Mucosa of rectum (tissue), 2 donors: Measurements from ENCODE around the gene PDGFA.
"Not testable (repeated sequence)": the region's sequence is repeated elsewhere in the genome, so short reads cannot be mapped to it uniquely, and the experiment has no call there.

Experiments
- H3K27ac ChIP-seq, 2 donors: one replicate each; pipeline ENCODE4 v1.7.0; 2013; ENCODE audit warnings: inconsistent platforms in 2 of 2, low read depth in 2 of 2, low read length in 2 of 2
- H3K27me3 ChIP-seq, 2 donors: one replicate each; pipeline ENCODE4 v1.7.0; 2013; ENCODE audit warnings: low read length in 2 of 2; ENCODE audit not compliant: control insufficient read depth in 2 of 2, insufficient read depth in 2 of 2
- H3K36me3 ChIP-seq, 2 donors: one replicate each; pipeline ENCODE4 v1.7.0; 2013; ENCODE audit warnings: low read length in 2 of 2; ENCODE audit not compliant: control insufficient read depth in 2 of 2, insufficient read depth in 2 of 2
- H3K4me1 ChIP-seq, 2 donors: one replicate each; pipeline ENCODE4 v1.7.0; 2013; ENCODE audit warnings: low read length in 2 of 2, mild to moderate bottlenecking in 1 of 2; ENCODE audit not compliant: control insufficient read depth in 2 of 2, insufficient read depth in 2 of 2
- H3K4me3 ChIP-seq, 2 donors: one replicate each; pipeline ENCODE4 v1.7.0; 2013; ENCODE audit warnings: low read length in 2 of 2
- H3K9ac ChIP-seq, 2 donors: one replicate each; pipeline ENCODE4 v1.7.0; 2013; ENCODE audit warnings: low read length in 2 of 2, low read depth in 1 of 2, mild to moderate bottlenecking in 1 of 2
- H3K9me3 ChIP-seq, 2 donors: one replicate each; pipeline ENCODE4 v1.7.0; 2013; ENCODE audit warnings: low read length in 2 of 2; ENCODE audit not compliant: control insufficient read depth in 2 of 2
- donor health status: healthy.
- donor health status: Normal muscosa, but diverticular disease.

The PDGFA gene

DNA sequence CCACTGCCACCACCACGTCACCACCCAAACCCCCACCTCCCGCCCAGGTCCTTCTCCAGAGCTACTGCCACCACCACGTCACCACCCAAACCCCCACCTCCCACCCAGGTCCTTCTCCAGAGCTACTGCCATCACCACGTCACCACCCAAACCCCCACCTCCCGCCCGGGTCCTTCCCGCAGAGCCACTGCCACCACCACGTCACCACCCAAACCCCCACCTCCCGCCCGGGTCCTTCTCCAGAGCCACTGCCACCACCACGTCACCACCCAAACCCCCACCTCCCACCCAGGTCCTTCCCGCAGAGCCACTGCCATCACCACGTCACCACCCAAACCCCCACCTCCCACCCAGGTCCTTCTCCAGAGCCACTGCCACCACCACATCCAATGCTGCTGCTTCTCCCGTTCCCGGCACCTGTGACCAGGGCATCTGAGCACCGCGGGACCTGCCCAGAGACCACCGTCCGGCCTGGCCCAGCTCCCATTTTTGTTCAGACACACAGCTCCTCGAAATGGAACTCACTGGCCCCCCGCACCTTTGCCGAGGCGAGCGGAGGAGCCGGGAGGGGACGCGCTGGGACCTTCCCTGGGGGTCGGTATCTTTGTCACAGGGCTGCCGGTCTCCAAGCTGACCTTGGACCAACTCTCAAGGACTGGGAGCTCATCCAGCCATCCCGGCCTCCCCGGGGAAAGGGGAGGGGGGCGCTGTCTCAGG is 32.7 kb upstream of the PDGFA start:
- H3K9ac ChIP-seq, H3K9me3 ChIP-seq, H3K27me3 ChIP-seq, H3K4me3 ChIP-seq, H3K27ac ChIP-seq, H3K36me3 ChIP-seq, H3K4me1 ChIP-seq: not testable (repeated sequence)

DNA sequence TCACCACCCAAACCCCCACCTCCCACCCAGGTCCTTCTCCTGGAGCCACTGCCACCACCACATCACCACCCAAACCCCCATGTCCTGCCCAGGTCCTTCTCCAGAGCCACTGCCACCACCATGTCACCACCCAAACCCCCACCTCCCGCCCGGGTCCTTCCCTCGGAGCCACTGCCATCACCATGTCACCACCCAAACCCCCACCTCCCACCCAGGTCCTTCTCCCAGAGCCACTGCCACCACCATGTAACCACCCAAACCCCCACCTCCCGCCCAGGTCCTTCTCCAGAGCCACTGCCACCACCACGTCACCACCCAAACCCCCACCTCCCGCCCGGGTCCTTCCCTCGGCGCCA is 31.9 kb upstream of the PDGFA start:
- H3K4me3 ChIP-seq, H3K27ac ChIP-seq, H3K9ac ChIP-seq, H3K27me3 ChIP-seq, H3K4me1 ChIP-seq, H3K9me3 ChIP-seq, H3K36me3 ChIP-seq: not testable (repeated sequence)

GRCh38 chr7:550881-551614 is 31.4 kb upstream of the PDGFA start:
- H3K27me3 ChIP-seq, result no peaks in the 10 kb centered on the region
- no peak overlapping the region for H3K27ac ChIP-seq
- no peaks in the 10 kb centered on the region for H3K4me1 ChIP-seq
- no peaks in the 10 kb centered on the region for H3K9me3 ChIP-seq
- H3K36me3 ChIP-seq, result no peaks in the 10 kb centered on the region
- no peak overlapping the region for H3K9ac ChIP-seq
- H3K4me3 ChIP-seq, result no peak overlapping the region

DNA sequence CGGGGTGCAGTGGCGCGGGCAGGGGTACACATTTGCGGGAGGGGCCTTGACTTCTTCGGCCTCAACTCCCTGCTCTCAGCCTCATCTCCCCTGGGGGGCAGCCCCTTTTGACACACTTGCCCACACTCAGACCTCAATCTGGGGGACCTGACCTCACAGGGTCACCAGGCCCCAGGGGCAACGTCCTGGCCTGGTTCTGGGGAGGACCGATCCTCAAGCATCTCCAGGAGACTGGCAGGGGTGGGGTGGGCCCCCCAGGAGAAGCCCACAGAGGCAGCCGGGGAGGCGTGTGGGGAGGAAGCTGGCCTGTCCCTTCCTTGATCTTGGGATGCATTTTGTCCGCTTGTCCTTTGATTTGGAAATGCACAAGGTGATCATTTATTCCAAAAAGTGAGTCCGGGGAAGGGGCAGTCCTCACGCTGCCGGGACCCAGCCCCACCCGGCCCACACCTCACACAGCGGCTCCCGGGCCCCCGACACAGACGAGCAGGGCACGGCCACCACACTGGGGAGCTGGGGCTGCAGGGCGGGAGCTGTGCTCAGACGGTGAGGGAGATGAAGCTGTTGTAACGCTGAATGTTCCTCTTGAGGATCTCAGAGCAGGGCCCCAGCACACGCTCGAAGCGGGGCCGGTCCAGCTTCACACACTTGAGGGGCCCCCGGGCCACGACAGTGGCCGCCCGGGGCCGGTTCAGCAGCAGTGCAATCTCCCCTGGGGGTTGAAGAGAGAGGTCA is 30.4 kb upstream of the PDGFA start:
- Histone ChIP-seq H3K27ac (no peak overlapping the region), H3K4me1 (no peaks in the 10 kb centered on the region), H3K27me3 (no peaks in the 10 kb centered on the region), H3K9ac (no peak overlapping the region), H3K36me3 (no peaks in the 10 kb centered on the region), H3K4me3 (no peak overlapping the region), H3K9me3 (no peaks in the 10 kb centered on the region)

DNA sequence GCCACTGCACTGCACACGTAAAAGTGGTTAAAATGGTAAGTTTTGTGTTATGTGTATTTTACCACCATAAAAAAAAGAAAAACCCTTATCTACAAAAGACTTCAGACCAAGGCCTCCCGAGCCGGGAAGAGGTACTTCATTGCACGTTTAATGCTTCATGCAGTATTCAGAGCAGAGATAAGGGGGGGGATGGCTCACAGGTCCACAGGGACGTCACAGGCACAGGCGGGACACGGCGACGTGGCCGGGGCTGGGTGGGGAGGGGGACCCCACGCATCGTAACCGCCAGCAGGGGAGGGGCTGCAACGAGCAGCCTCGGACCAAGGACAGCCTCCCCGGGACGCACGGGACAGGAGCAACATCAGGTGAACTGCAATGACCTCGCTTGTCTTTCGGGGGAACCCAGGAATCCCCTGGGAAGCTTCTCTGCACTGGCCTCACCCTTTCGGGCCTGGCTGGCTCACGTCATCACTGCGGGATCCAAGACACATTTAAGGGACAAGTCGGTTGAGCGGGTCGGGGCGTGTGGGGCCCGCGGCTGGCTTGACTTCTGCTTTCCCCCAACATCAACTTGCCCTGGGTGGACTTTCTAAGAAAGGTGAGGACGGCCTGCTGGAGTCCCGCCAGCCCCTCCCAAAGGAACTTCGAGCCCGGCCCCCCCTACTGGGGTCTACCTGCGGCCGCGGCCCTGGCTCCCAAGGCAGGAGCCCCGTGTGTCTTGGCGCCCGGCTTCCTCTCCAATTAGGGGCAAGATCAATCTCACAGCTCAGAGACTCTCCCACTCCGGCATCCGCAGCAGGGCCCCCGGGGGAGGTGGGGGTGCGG is 29.6 kb upstream of the PDGFA start:
- no peaks in the 10 kb centered on the region for H3K36me3 ChIP-seq
- H3K27ac ChIP-seq, result no peak overlapping the region
- no peak overlapping the region for H3K9ac ChIP-seq
- H3K9me3 ChIP-seq, result no peaks in the 10 kb centered on the region
- H3K4me1 ChIP-seq, result no peaks in the 10 kb centered on the region
- no peaks in the 10 kb centered on the region for H3K27me3 ChIP-seq
- no peak overlapping the region for H3K4me3 ChIP-seq

DNA sequence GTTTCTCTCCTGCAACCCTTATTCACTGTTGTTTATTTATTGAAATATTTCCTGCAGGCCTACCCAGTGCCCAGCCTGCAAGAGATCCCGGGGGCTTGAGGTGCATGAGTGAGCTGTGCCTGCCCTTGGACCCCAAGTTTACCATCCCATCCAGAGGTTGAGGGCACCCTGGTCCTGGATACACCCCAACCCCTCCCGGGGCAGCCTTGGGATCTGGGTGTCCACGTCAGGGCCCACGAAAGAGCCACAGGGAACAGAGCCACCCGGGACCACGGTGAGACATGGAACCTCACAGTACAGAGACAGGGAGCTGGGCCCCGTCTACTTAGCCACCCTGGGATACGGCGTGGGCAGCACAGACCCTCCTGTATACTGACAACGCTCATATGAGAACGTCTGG is 28.8 kb upstream of the PDGFA start:
- no peaks in the 10 kb centered on the region for H3K4me1 ChIP-seq
- H3K27ac ChIP-seq, result no peak overlapping the region
- H3K4me3 ChIP-seq, result no peak overlapping the region
- H3K36me3 ChIP-seq, result no peaks in the 10 kb centered on the region
- no peaks in the 10 kb centered on the region for H3K27me3 ChIP-seq
- H3K9ac ChIP-seq, result no peak overlapping the region
- H3K9me3 ChIP-seq, result no peaks in the 10 kb centered on the region

DNA sequence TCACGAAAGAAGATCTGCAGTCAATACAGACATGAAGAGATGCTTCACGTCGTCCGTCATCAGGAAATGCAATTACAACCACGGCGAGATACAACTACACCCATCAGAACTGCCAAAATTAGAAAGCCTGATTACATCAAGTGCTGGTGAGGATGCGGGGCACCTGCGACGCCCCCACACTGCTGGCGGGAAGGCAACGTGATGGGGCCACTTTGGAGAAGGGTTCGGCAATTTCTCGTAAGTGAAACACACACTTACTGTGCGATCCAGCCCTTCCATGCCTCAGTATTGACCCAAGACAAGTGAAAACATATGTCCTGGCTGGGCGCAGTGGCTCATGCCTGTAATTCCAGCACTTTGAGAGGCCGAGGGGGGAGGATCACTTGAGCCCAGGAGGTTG is 25.8 kb upstream of the PDGFA start:
- Histone ChIP-seq H3K9ac (no peak overlapping the region), H3K4me1 (no peaks in the 10 kb centered on the region), H3K27ac (no peak overlapping the region), H3K9me3 (no peaks in the 10 kb centered on the region), H3K36me3 (no peaks in the 10 kb centered on the region), H3K4me3 (no peak overlapping the region), H3K27me3 (no peaks in the 10 kb centered on the region)

DNA sequence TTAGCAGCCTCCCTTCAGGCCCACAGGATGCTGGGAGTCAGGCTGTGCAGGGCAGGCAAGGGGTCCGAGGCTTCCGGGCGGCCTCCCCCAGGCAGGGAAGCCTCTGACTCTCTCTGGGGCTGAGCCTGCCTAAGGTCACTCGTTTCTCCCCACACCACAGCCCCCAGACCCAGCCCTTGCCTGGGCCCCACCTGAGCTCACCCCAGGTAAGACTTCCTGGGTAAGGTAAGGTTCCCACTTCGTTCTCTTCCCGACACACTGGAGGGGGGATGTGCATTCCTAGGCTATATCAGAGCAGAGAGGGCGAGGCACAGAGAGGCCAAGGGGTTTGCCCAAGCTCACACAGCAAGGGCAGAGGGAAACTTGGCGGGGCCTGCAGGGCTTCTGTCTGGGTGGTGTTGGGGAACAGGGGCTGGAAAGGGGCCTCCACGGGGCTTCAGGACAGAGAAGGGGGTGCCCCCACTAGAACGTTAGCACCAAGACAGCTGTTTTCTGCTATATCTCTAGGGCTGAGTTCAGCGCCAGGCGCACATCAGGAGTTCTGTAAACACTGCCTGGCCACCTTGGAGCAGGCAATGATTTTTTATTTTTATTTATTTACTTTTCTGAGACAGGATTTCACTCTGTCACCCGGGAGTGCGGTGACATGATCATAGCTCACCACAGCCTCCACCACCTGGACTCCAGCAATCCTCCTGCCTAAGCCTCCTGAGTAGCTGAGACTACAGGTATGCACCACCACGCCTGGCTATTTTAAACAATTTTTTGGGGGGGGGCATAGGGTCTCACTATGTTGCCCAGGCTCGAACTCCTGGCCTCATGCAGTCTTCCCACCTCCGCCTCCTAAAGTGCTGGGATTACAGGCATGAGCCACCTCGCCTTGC is 24.9 kb upstream of the PDGFA start:
- no peak overlapping the region for H3K4me3 ChIP-seq
- peaks cover 6% of the 10 kb centered on the region in 2 donors for H3K4me1 ChIP-seq
- H3K36me3 ChIP-seq, result no peaks in the 10 kb centered on the region
- no peak overlapping the region for H3K9ac ChIP-seq
- H3K27me3 ChIP-seq, result no peaks in the 10 kb centered on the region
- no peaks in the 10 kb centered on the region for H3K9me3 ChIP-seq
- H3K27ac ChIP-seq, result no peak overlapping the region

DNA sequence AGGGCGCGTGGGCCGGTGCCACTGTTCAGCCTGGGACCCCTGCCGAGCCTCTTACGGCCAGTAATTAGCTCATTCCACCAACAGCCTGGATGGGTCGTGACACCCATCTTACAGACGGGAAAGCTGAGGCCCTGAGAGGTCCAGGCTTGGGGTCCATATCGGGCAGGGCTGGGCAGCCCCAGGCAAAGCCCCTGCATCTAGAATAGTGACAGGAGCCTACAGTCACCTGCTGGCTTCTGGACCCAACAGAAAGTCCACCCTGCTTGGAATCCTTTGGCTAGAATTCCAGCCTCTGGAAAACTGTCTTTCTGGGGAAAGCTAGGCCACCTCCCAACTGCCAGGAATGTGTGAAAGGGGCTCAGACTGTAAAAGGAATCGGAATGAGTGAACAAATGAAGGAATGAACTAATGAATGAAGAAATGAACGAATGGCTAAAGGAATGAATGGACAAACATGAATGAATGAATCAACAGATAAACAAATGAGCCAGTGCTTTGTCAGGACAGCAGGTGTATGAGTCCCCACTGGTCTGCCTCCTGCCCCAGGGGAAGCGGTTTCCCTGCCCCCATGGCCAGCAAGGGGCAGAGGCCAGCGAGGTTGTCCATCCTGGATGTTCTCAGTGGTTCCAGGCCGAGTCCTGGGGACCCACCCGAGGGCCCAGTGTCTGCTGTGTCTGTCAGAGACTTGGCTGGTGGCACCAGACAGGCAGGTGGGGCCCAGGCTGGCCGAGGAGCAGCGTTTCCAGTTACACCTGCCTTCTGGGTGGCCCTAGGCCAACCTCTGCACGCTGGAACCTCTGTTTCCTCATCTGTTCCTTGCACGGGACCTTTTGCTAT is 24.1 kb upstream of the PDGFA start:
- H3K4me1 ChIP-seq, result peaks cover 13% of the 10 kb centered on the region in 2 donors
- H3K36me3 ChIP-seq, result no peaks in the 10 kb centered on the region
- H3K27me3 ChIP-seq, result no peaks in the 10 kb centered on the region
- H3K9ac ChIP-seq, result no peak overlapping the region
- H3K27ac ChIP-seq, result no peak overlapping the region
- no peaks in the 10 kb centered on the region for H3K9me3 ChIP-seq
- H3K4me3 ChIP-seq, result no peak overlapping the region
